ENCODE measurements around the gene JTB.

GRCh38 chr1:153991806-153992205 lies 14.3 kb upstream of the JTB start:
- TF ChIP-seq CTCF (IDR thresholded peaks at IDR 0.05 in 4 of 5, conservative IDR thresholded peaks at IDR 0.05 in 1 of 5) (no peak), POLR2A (IDR thresholded peaks at IDR 0.05) (no peak)

Data from gastrocnemius medialis (tissue), 4 donors.